Raji (cell line): ENCODE measurements around the gene PCGF1.

Experiments used
- POLR2A ChIP-seq: IDR thresholded peaks from 2 replicates; pipeline ENCODE4 v1.6.1; 2011; ENCODE audit warnings: low read depth, low read length, control low read depth; ENCODE audit not compliant: insufficient read depth

PCGF1 gene

GRCh38 chr2:74513605-74514367 is 6.3 kb upstream of the PCGF1 start:
- TF ChIP-seq POLR2A = no peak

GRCh38 chr2:74512744-74513604 is 5.5 kb upstream of the PCGF1 start:
- TF ChIP-seq POLR2A = no peak

GRCh38 chr2:74511104-74511989 is 3.9 kb upstream of the PCGF1 start:
- TF ChIP-seq POLR2A = no peak

- TF ChIP-seq POLR2A = no peak
Measured at GRCh38 chr2:74510272-74510671, 2.8 kb upstream of the PCGF1 start.

- TF ChIP-seq POLR2A = no peak
Measured at GRCh38 chr2:74507926-74508520, 528 bp upstream of the PCGF1 start.

GRCh38 chr2:74505448-74506246 is 1.8 kb downstream of the PCGF1 start:
- no peak for TF ChIP-seq POLR2A

- TF ChIP-seq POLR2A = no peak
Measured at GRCh38 chr2:74504591-74504990, 2.9 kb downstream of the PCGF1 start.

- no peak for TF ChIP-seq POLR2A
Measured at GRCh38 chr2:74503506-74504475, 3.7 kb downstream of the PCGF1 start.

GRCh38 chr2:74502720-74503505 is 4.6 kb downstream of the PCGF1 start:
- peak; percentile 46; the same call in 1 of the 2 replicates for TF ChIP-seq POLR2A

GRCh38 chr2:74502147-74502719 is 5.3 kb downstream of the PCGF1 start:
- no peak for TF ChIP-seq POLR2A

GRCh38 chr2:74501335-74502071 is 6.0 kb downstream of the PCGF1 start:
- no peak for TF ChIP-seq POLR2A
